OCI-LY1 (cell line): ENCODE results near the gene PCSK5.

ENCODE experiments used
- H2AFZ ChIP-seq: fragments of 200-600 bp; sonication (generic), shearing (Covaris generic); 2 replicates; pipeline ENCODE4 v1.6.0; 2014; ENCODE audit warnings: antibody characterized with exemption, mild to moderate bottlenecking, low read length
- H3F3A ChIP-seq: fragments of 200-600 bp; sonication (generic), shearing (Covaris generic); 2 replicates; pipeline ENCODE4 v1.6.0; 2014; ENCODE audit warnings: mild to moderate bottlenecking, antibody characterized with exemption, low read length, moderate library complexity; ENCODE audit not compliant: insufficient read depth
- H3K27ac ChIP-seq: fragments of 200-600 bp; sonication (generic); 2 replicates; pipeline ENCODE4 v1.5.1; 2014; ENCODE audit warnings: low read length, mixed run types, mild to moderate bottlenecking, low read depth; ENCODE audit not compliant: poor library complexity, severe bottlenecking
- H3K27me3 ChIP-seq: fragments of 200-600 bp; sonication (generic); 2 replicates; pipeline ENCODE4 v1.6.0; 2014; ENCODE audit warnings: antibody characterized with exemption, mild to moderate bottlenecking, low read length, moderate library complexity; ENCODE audit not compliant: insufficient read depth
- H3K36me3 ChIP-seq: fragments of 200-600 bp; sonication (generic); 2 replicates; pipeline ENCODE4 v1.6.1; 2014; ENCODE audit warnings: mild to moderate bottlenecking, antibody characterized with exemption, low read length, moderate library complexity, mixed read lengths; ENCODE audit not compliant: insufficient read depth
- H3K4me1 ChIP-seq: fragments of 200-600 bp; sonication (generic); 2 replicates; pipeline ENCODE4 v1.5.1; 2014; ENCODE audit warnings: mild to moderate bottlenecking, low read length, moderate library complexity; ENCODE audit not compliant: insufficient read depth, severe bottlenecking
- H3K4me2 ChIP-seq: fragments of 200-600 bp; sonication (generic), shearing (Covaris generic); 2 replicates; pipeline ENCODE4 v1.6.1; 2014; ENCODE audit warnings: low read length
- H3K4me3 ChIP-seq: fragments of 200-600 bp; sonication (generic); 2 replicates; pipeline ENCODE4 v1.5.1; 2014; ENCODE audit warnings: low read length, low read depth, mild to moderate bottlenecking, mixed read lengths; ENCODE audit not compliant: poor library complexity, severe bottlenecking
- H3K79me2 ChIP-seq: fragments of 200-600 bp; shearing (Covaris generic); 2 replicates; pipeline ENCODE4 v1.6.1; 2016; ENCODE audit warnings: mixed run types, low read length, mixed read lengths; ENCODE audit not compliant: insufficient read depth
- H3K9ac ChIP-seq: fragments of 200-600 bp; sonication (generic), shearing (Covaris generic); 2 replicates; pipeline ENCODE4 v1.6.1; 2014; ENCODE audit warnings: mild to moderate bottlenecking, low read length, mixed read lengths
- H3K9me2 ChIP-seq: fragments of 200-600 bp; sonication (generic), shearing (Covaris generic); 2 replicates; pipeline ENCODE4 v1.6.1; 2014; ENCODE audit warnings: low read depth, mild to moderate bottlenecking, low read length, mixed read lengths
- H3K9me3 ChIP-seq: fragments of 200-600 bp; shearing (Covaris generic); 2 replicates; pipeline ENCODE4 v1.6.1; 2014; ENCODE audit warnings: low read length, mixed read lengths
- H4K20me1 ChIP-seq: fragments of 200-600 bp; sonication (generic), shearing (Covaris generic); 2 replicates; pipeline ENCODE4 v1.6.0; 2016; ENCODE audit warnings: mild to moderate bottlenecking, low read length; ENCODE audit not compliant: insufficient read depth
- CTCF ChIP-seq: fragments of 200-600 bp; sonication (generic), shearing (Covaris generic); IDR thresholded peaks from 2 replicates; pipeline ENCODE4 v1.5.1; 2017; ENCODE audit warnings: mild to moderate bottlenecking, antibody characterized with exemption, low read length, moderate library complexity, mixed read lengths
- EZH2 ChIP-seq: fragments of 200-600 bp; sonication (generic), shearing (Covaris generic); IDR thresholded peaks from 2 replicates; pipeline ENCODE4 v1.8.0; 2017; ENCODE audit warnings: borderline replicate concordance, mixed run types, mild to moderate bottlenecking, antibody characterized with exemption, low read length, moderate library complexity, mixed read lengths

The PCSK5 gene

GRCh38 chr9:75992482-75993206 is 102.2 kb downstream of the PCSK5 start:
- no peak for TF ChIP-seq EZH2
- no peak for TF ChIP-seq CTCF
- Histone ChIP-seq H4K20me1 (no peaks in the 10 kb centered on the region), H3K79me2 (no peaks in the 10 kb centered on the region), H3K9ac (no peak overlapping the region), H2AFZ (no peak overlapping the region), H3K27ac (no peak overlapping the region), H3K4me2 (no peak overlapping the region), H3K4me3 (no peak overlapping the region), H3K9me2 (no peaks in the 10 kb centered on the region), H3K9me3 (no peaks in the 10 kb centered on the region), H3K27me3 (no peaks in the 10 kb centered on the region), H3K36me3 (no peaks in the 10 kb centered on the region), H3K4me1 (no peaks in the 10 kb centered on the region), H3F3A (no peaks in the 10 kb centered on the region)

- no peaks in the 10 kb centered on the region for H3K9me2 ChIP-seq
- no peaks in the 10 kb centered on the region for H3K9me3 ChIP-seq
- no peaks in the 10 kb centered on the region for H3F3A ChIP-seq
- H4K20me1 ChIP-seq = no peaks in the 10 kb centered on the region
- no peaks in the 10 kb centered on the region for H3K27me3 ChIP-seq
- no peak overlapping the region for H3K27ac ChIP-seq
- no peaks in the 10 kb centered on the region for H3K36me3 ChIP-seq
- no peak overlapping the region for H3K4me3 ChIP-seq
- no peaks in the 10 kb centered on the region for H3K79me2 ChIP-seq
- no peak for TF ChIP-seq EZH2
- TF ChIP-seq CTCF = no peak
- H2AFZ ChIP-seq = no peak overlapping the region
- H3K4me1 ChIP-seq = no peaks in the 10 kb centered on the region
- no peak overlapping the region for H3K4me2 ChIP-seq
- H3K9ac ChIP-seq = no peak overlapping the region
Observed at GRCh38 chr9:75993434-75993833, 103.0 kb downstream of the PCSK5 start.

- Histone ChIP-seq H4K20me1 (no peaks in the 10 kb centered on the region), H3K9me3 (no peaks in the 10 kb centered on the region), H3F3A (no peaks in the 10 kb centered on the region), H3K27me3 (no peaks in the 10 kb centered on the region), H2AFZ (no peak overlapping the region), H3K36me3 (no peaks in the 10 kb centered on the region), H3K4me2 (no peak overlapping the region), H3K4me3 (no peak overlapping the region), H3K9me2 (no peaks in the 10 kb centered on the region), H3K4me1 (no peaks in the 10 kb centered on the region), H3K27ac (no peak overlapping the region), H3K9ac (no peak overlapping the region), H3K79me2 (no peaks in the 10 kb centered on the region)
- no peak for TF ChIP-seq CTCF
- TF ChIP-seq EZH2 = no peak
Observed at GRCh38 chr9:75995066-75995465, 104.6 kb downstream of the PCSK5 start.
